ENCODE data around the gene ELK4.

Gene ELK4

GRCh38 chr1:205665201-205666045 is 33.6 kb upstream of the ELK4 start:
- Histone ChIP-seq H3K4me3 (ENCODE audit: low read depth, low read length) (no peak overlapping the region), H3K27me3 (no peaks in the 10 kb centered on the region), H3K36me3 (no peaks in the 10 kb centered on the region), H3K4me1 (no peaks in the 10 kb centered on the region), H3K9me3 (no peaks in the 10 kb centered on the region)
- no peak for DNase-seq
- no peak for TF ChIP-seq CTCF (IDR thresholded peaks at IDR 0.05; ENCODE audit: low read depth, low read length)

GRCh38 chr1:205664399-205665017 is 32.7 kb upstream of the ELK4 start:
- no peak for TF ChIP-seq CTCF (IDR thresholded peaks at IDR 0.05; ENCODE audit: low read depth, low read length)

GRCh38 chr1:205663286-205663936 is 31.6 kb upstream of the ELK4 start:
- no peaks in the 10 kb centered on the region for H3K36me3 ChIP-seq
- H3K9me3 ChIP-seq, result no peaks in the 10 kb centered on the region
- no peak overlapping the region for H3K4me3 ChIP-seq (ENCODE audit: low read depth, low read length)
- H3K27me3 ChIP-seq, result no peaks in the 10 kb centered on the region
- no peak for TF ChIP-seq CTCF (IDR thresholded peaks at IDR 0.05; ENCODE audit: low read depth, low read length)
- no peak for DNase-seq
- H3K4me1 ChIP-seq, result no peaks in the 10 kb centered on the region

More at GRCh38 chr1:205664399-205665017, 32.7 kb upstream of the ELK4 start:
- Histone ChIP-seq H3K4me1 (no peaks in the 10 kb centered on the region), H3K27me3 (no peaks in the 10 kb centered on the region), H3K9me3 (no peaks in the 10 kb centered on the region), H3K4me3 (ENCODE audit: low read depth, low read length) (no peak overlapping the region), H3K36me3 (no peaks in the 10 kb centered on the region)
- no peak for DNase-seq

GRCh38 chr1:205662791-205663190 is 31.0 kb upstream of the ELK4 start:
- no peaks in the 10 kb centered on the region for H3K4me1 ChIP-seq

GRCh38 chr1:205662135-205662738 is 30.4 kb upstream of the ELK4 start:
- H3K27me3 ChIP-seq, result no peaks in the 10 kb centered on the region
- H3K4me1 ChIP-seq, result no peaks in the 10 kb centered on the region; the same call in 1 of the 2 replicates
- no peak for DNase-seq
- no peaks in the 10 kb centered on the region for H3K36me3 ChIP-seq
- H3K9me3 ChIP-seq, result no peaks in the 10 kb centered on the region
- no peak for TF ChIP-seq CTCF (IDR thresholded peaks at IDR 0.05; ENCODE audit: low read depth, low read length)
- H3K4me3 ChIP-seq (ENCODE audit: low read depth, low read length), result no peak overlapping the region

More at GRCh38 chr1:205662791-205663190, 31.0 kb upstream of the ELK4 start:
- Histone ChIP-seq H3K4me3 (ENCODE audit: low read depth, low read length) (no peak overlapping the region), H3K9me3 (no peaks in the 10 kb centered on the region), H3K36me3 (no peaks in the 10 kb centered on the region), H3K27me3 (no peaks in the 10 kb centered on the region)
- DNase-seq, result no peak
- no peak for TF ChIP-seq CTCF (IDR thresholded peaks at IDR 0.05; ENCODE audit: low read depth, low read length)
